K562 (cell line): Measurements from ENCODE around the gene SC5D. TPM values are rescaled to one million over a fixed set of nuclear protein-coding genes. Genes with fewer than 3 reads are reported as not detected.
A peak's percentile ranks its signal among the peaks of the same experiment; 100 is the strongest.

Source experiments
- ATAC-seq: fragments of 200-7000 bp; cut with Tn5 transposase; 3 replicates; pipeline ENCODE4 v1.9.1; 2020; ENCODE audit warnings: moderate library complexity
- BruUV-seq: library from RNA; stranded (reverse); fragments of 400-500 nt; replicated peaks from 2 replicates; lab custom pipeline; 2021; lab: Mats Ljungman, UMichigan
- CTCF ChIA-PET: fragments of 300-600 bp; formaldehyde crosslinking; extraction: SDS; loops from one replicate; lab custom pipeline; 2021; ENCODE audit warnings: low intra/inter-chr PET ratio; lab: Yijun Ruan, JAX
- POLR2A ChIA-PET: fragments of 300-600, 350-650 bp; sonication (Branson Sonifier 250); formaldehyde crosslinking; extraction: SDS; loops from one replicate; lab custom pipeline; 2021; ENCODE audit warnings: antibody characterized with exemption, inconsistent platforms; lab: Yijun Ruan, JAX
- DNase-seq, 4 experiments: peaks; one replicate each; pipeline versions ENCODE4 v3.0.0 to v3.0.0-alpha.2; 2011 to 2018; ENCODE audit warnings: low spot score in 3 of 4, mixed read lengths in 3 of 4; ENCODE audit errors: extremely low read depth in 1 of 4
- FAIRE-seq: peaks from 2 replicates; lab custom pipeline; 2011; peaks lifted over from hg19 to GRCh38; lab: Jason Lieb, UNC
- H2AFZ ChIP-seq: 2 replicates; pipeline ENCODE4 v1.6.0; 2011; ENCODE audit warnings: low read depth, low read length, control low read depth, inconsistent platforms
- H3K27ac ChIP-seq: fragments of 200-600 bp; 3 replicates; pipeline ENCODE4 v1.8.0; 2011; ENCODE audit warnings: low read depth, mild to moderate bottlenecking, control low read depth, inconsistent platforms, low read length, moderate library complexity, mixed read lengths; ENCODE audit errors: extremely low read depth
- H3K27me3 ChIP-seq, 2 experiments: fragments of 300-600 bp in 1 of 2; 2 replicates in 1 of 2; 3 replicates in 1 of 2; pipeline versions ENCODE4 v1.6.0 to v1.8.0; 2011; ENCODE audit warnings: inconsistent platforms in 2 of 2, low read length in 2 of 2, mild to moderate bottlenecking in 1 of 2, mixed read lengths in 1 of 2, moderate library complexity in 1 of 2; ENCODE audit not compliant: control insufficient read depth in 2 of 2, insufficient read depth in 2 of 2
- H3K36me3 ChIP-seq: fragments of 300-600 bp; 3 replicates; pipeline ENCODE4 v1.8.0; 2011; ENCODE audit warnings: mild to moderate bottlenecking, low read length, inconsistent platforms; ENCODE audit not compliant: control insufficient read depth, insufficient read depth
- H3K4me1 ChIP-seq, 2 experiments: fragments of 200-600 bp in 1 of 2; replicated peaks in 1 of 2; 2 replicates in 1 of 2; 3 replicates in 1 of 2; pipeline versions ENCODE4 v1.5.1 to v1.8.0; 2011; ENCODE audit warnings: inconsistent platforms in 2 of 2, low read length in 2 of 2, mild to moderate bottlenecking in 1 of 2, mixed read lengths in 1 of 2, moderate library complexity in 1 of 2; ENCODE audit not compliant: control insufficient read depth in 2 of 2, insufficient read depth in 2 of 2
- H3K4me2 ChIP-seq: 2 replicates; pipeline ENCODE4 v1.6.1; 2011; ENCODE audit warnings: low read length, control low read depth, inconsistent platforms, mixed read lengths; ENCODE audit not compliant: insufficient read depth
- H3K4me3 ChIP-seq: fragments of 200-600 bp; sonication (generic), shearing (Covaris generic); 2 replicates; pipeline ENCODE4 v1.5.1; 2016; ENCODE audit warnings: control low read depth, inconsistent platforms
- H3K79me2 ChIP-seq: fragments of 200-600 bp; 3 replicates; pipeline ENCODE4 v1.8.0; 2011; ENCODE audit warnings: low read length, inconsistent platforms; ENCODE audit not compliant: control insufficient read depth, insufficient read depth
- H3K9ac ChIP-seq, 2 experiments: 2 replicates each; pipeline versions ENCODE4 v1.6.0 to v1.6.1; 2011; ENCODE audit warnings: low read depth in 2 of 2, low read length in 2 of 2, control low read depth in 1 of 2, inconsistent platforms in 1 of 2, mild to moderate bottlenecking in 1 of 2, mixed read lengths in 1 of 2; ENCODE audit not compliant: insufficient read depth in 1 of 2
- H3K9me1 ChIP-seq: one replicate; pipeline ENCODE4 v1.6.0; 2011; ENCODE audit warnings: inconsistent platforms, mild to moderate bottlenecking, low read length, moderate library complexity; ENCODE audit not compliant: control insufficient read depth, insufficient read depth
- H3K9me3 ChIP-seq: replicated peaks from 2 replicates; pipeline ENCODE4 v1.5.1; 2011; ENCODE audit warnings: low read depth, low read length, inconsistent platforms; ENCODE audit not compliant: control insufficient read depth, insufficient read depth
- H4K20me1 ChIP-seq: replicated peaks from 2 replicates; pipeline ENCODE4 v1.6.1; 2011; ENCODE audit warnings: low read length, inconsistent platforms, mixed read lengths; ENCODE audit not compliant: control insufficient read depth, insufficient read depth
- ATF7 ChIP-seq: fragments of 450-650 bp; IDR thresholded peaks from 2 replicates; pipeline ENCODE4 v1.7.1; 2014; ENCODE audit warnings: mild to moderate bottlenecking, moderate library complexity
- BRF1 ChIP-seq: IDR thresholded peaks from 3 replicates; pipeline ENCODE4 v1.6.1; 2011; ENCODE audit warnings: borderline replicate concordance, mild to moderate bottlenecking; ENCODE audit not compliant: insufficient read length; ENCODE audit errors: extremely low read depth
- E2F3 ChIP-seq: fragments of 250-450 bp; sonication (Bioruptor Pico); IDR thresholded peaks from 2 replicates; pipeline ENCODE4 v1.4.0; 2020; ENCODE audit warnings: mild to moderate bottlenecking
- FOSL1 ChIP-seq: fragments of 200-800 bp; sonication (Bioruptor generic); conservative IDR thresholded peaks from 2 replicates; pipeline ENCODE4 v1.6.1; 2016; ENCODE audit warnings: missing genetic modification characterization, missing compliant biosample characterization
- GATAD2B ChIP-seq: fragments of 450-650 bp; IDR thresholded peaks from 2 replicates; pipeline ENCODE4 v1.6.1; 2017; ENCODE audit warnings: mild to moderate bottlenecking, borderline replicate concordance
- GMEB1 ChIP-seq: fragments of 250-450 bp; sonication (Bioruptor Pico); IDR thresholded peaks from 2 replicates; pipeline ENCODE4 v1.4.0; 2020; ENCODE audit warnings: mild to moderate bottlenecking
- NBN ChIP-seq: fragments of 450-650 bp; IDR thresholded peaks from 2 replicates; pipeline ENCODE4 v1.6.1; 2016; ENCODE audit warnings: low read depth, mild to moderate bottlenecking
- NFIX ChIP-seq: fragments of 250-450 bp; sonication (Bioruptor Pico); IDR thresholded peaks from 2 replicates; pipeline ENCODE4 v1.4.0; 2020; ENCODE audit warnings: low read depth, mild to moderate bottlenecking, moderate library complexity
- PHB2 ChIP-seq: fragments of 450-650 bp; IDR thresholded peaks from 2 replicates; pipeline ENCODE4 v1.6.1; 2017; ENCODE audit warnings: low read depth
- PHF20 ChIP-seq: fragments of 450-650 bp; IDR thresholded peaks from 2 replicates; pipeline ENCODE4 v1.6.1; 2018; ENCODE audit not compliant: partially characterized antibody
- PPARD ChIP-seq: fragments of 250-450 bp; sonication (Bioruptor Pico); IDR thresholded peaks from 2 replicates; pipeline ENCODE4 v1.8.0; 2022; ENCODE audit warnings: inconsistent platforms, mild to moderate bottlenecking, moderate library complexity
- RAD51 ChIP-seq: fragments of 450-650 bp; IDR thresholded peaks from 2 replicates; pipeline ENCODE4 v1.7.1; 2016; ENCODE audit warnings: low read depth, mild to moderate bottlenecking, borderline replicate concordance
- ZBTB8A ChIP-seq: fragments of 450-650 bp; IDR thresholded peaks from 2 replicates; pipeline ENCODE4 v1.6.1; 2018; ENCODE audit warnings: mild to moderate bottlenecking, moderate library complexity; ENCODE audit not compliant: partially characterized antibody
- ZNF12 ChIP-seq: sonication (generic); formaldehyde crosslinking; IDR thresholded peaks from 2 replicates; pipeline ENCODE4 v1.4.0; 2020; ENCODE audit warnings: mild to moderate bottlenecking, missing genetic modification reagents
- ZNF551 ChIP-seq: fragments of 250-450 bp; sonication (Bioruptor Pico); IDR thresholded peaks from 2 replicates; pipeline ENCODE4 v1.5.0; 2021; ENCODE audit warnings: mild to moderate bottlenecking, moderate library complexity
- ZNF586 ChIP-seq: fragments of 450-650 bp; formaldehyde crosslinking; conservative IDR thresholded peaks from 2 replicates; pipeline ENCODE4 v1.4.0; 2020; ENCODE audit warnings: mild to moderate bottlenecking, moderate library complexity
- WGBS: fragments of 100-300 bp; shearing (Covaris generic); methylation state at CpG from one replicate; pipeline ENCODE4 v1.1.6; 2016; ENCODE audit warnings: low coverage, mixed read lengths; ENCODE audit not compliant: insufficient coverage; ENCODE audit errors: missing lambda C conversion rate; 5-methylcytosine and 5-hydroxymethylcytosine counted together
- in situ Hi-C: fragments of 300-500 bp; cut with MboI; formaldehyde crosslinking; loops from 4 replicates; pipeline ENCODE4 v1.15.0; 2018; ENCODE audit warnings: inconsistent platforms, mixed read lengths
- intact Hi-C: fragments of 100-400 bp; cut with micrococcal nuclease; formaldehyde crosslinking; loops from 2 replicates; pipeline ENCODE4 v1.14.2; 2022
- polyA plus RNA-seq, 8 experiments: library from polyadenylated mRNA; depleted of rRNA in 4 of 8; stranded (reverse) in 5 of 8; unstranded in 3 of 8; fragments of >200 nt; fragmentation: Nextera tagmentation in 2 of 8; fragmentation: Illumina TruSeq in 1 of 8; extraction: Ambion mirVana in 2 of 8; extraction: Trizol in 1 of 8; gene quantifications; 2 replicates each; pipeline versions ENCODE4 v1.2.1 to v1.2.3, GENCODE V29; 2011 to 2014; ENCODE audit warnings: inconsistent platforms in 1 of 8, missing spikeins in 1 of 8
- total RNA-seq, 7 experiments: library from RNA; depleted of rRNA in 6 of 7; stranded (reverse); fragments of >200 nt in 6 of 7; fragmentation: Illumina TruSeq in 2 of 7; extraction: Trizol in 2 of 7; gene quantifications; 2 replicates each; pipeline versions ENCODE4 v1.2.1 to v1.2.3, GENCODE V29; 2011 to 2021; ENCODE audit warnings: low replicate concordance in 1 of 7
- TF ChIP-seq, protein P1 (sequence below): sonication (generic); formaldehyde crosslinking; IDR thresholded peaks from 2 replicates; pipeline ENCODE4 v1.8.1; 2023; ENCODE audit warnings: mild to moderate bottlenecking, missing genetic modification reagents, moderate library complexity
- TF ChIP-seq, protein P2 (sequence below): sonication (generic); formaldehyde crosslinking; IDR thresholded peaks from 2 replicates; pipeline ENCODE4 v1.8.1; 2022; ENCODE audit warnings: missing genetic modification reagents
- TF ChIP-seq, protein P3 (sequence below), 3 experiments: fragments of 200-800 bp in 1 of 3; sonication (Bioruptor generic) in 1 of 3; sonication (generic) in 1 of 3; formaldehyde crosslinking in 1 of 3; IDR thresholded peaks; 2 replicates each; pipeline versions ENCODE4 v1.6.1 to v1.8.0; 2016 to 2022; ENCODE audit warnings: mild to moderate bottlenecking in 2 of 3, missing compliant biosample characterization in 2 of 3, missing genetic modification characterization in 2 of 3, missing genetic modification reagents in 1 of 3

SC5D gene
- total and polyA plus RNA-seq, 9 of the 15 experiments (the other 6 are each of a cell fraction or from before 2014, with no cell fraction given) = 7.6 to 84.0 (median 17.4) TPM

DNA sequence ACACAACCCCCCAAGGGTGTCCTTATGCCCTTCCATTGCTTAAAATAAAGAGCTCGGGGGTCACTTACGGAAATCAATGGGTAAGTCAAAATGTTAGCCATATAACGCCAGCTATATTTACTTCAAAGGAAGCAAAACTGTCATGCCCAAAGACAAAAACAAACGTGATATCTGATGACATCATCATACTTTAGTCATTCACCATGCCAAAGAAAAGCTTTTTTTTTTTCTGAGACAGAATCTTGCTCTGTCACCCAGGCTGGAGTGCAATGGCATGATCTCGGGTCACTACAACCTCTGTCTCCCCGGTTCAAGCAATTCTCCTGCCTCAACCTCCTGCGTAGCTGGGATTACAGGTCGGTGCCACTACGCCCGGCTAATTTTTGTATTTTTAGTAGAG is 47.7 kb upstream of the SC5D start:
- no peak for FAIRE-seq
- Histone ChIP-seq H3K36me3 (no peaks in the 10 kb centered on the region), H3K27me3 (peaks cover 0 to 16% of the 10 kb centered on the region in 2 experiments; a peak in 1 of 5 replicates), H3K27ac (no peak overlapping the region), H3K4me3 (no peak overlapping the region), H3K9ac (no peak overlapping the region), H4K20me1 (no peaks in the 10 kb centered on the region), H3K79me2 (no peaks in the 10 kb centered on the region), H3K4me2 (no peak overlapping the region), H3K4me1 (peaks cover 0 to 9% of the 10 kb centered on the region in 2 experiments; a peak in 2 of 5 replicates), H2AFZ (no peak overlapping the region), H3K9me3 (no peaks in the 10 kb centered on the region), H3K9me1 (no peaks in the 10 kb centered on the region)
- no peak for ATAC-seq
- ChIA-PET POLR2A (interaction anchor here (0.6 kb wide), 1 partner anchor 343 kb away, joined by 3 read pairs; no protein-coding TSS in a partner anchor), CTCF (no interaction called here)
- no peak for DNase-seq
- intact Hi-C loops = no loop called here
- in situ Hi-C loops = loop anchor here (10.0 kb wide), 1 partner anchor 350 kb away; no protein-coding TSS in a partner anchor
- no TSS peak for BruUV-seq
- 12% methylated on average over 7 of the region's 10 CpGs for WGBS
- TF ChIP-seq, protein P1, sequence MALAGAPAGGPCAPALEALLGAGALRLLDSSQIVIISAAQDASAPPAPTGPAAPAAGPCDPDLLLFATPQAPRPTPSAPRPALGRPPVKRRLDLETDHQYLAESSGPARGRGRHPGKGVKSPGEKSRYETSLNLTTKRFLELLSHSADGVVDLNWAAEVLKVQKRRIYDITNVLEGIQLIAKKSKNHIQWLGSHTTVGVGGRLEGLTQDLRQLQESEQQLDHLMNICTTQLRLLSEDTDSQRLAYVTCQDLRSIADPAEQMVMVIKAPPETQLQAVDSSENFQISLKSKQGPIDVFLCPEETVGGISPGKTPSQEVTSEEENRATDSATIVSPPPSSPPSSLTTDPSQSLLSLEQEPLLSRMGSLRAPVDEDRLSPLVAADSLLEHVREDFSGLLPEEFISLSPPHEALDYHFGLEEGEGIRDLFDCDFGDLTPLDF (CRISPR knock-in tag) = no peak
- TF ChIP-seq FOSL1 (tag) (0 out of 2 replicates have a peak, but pooled peaks have one; percentile 13), ATF7 (peak; percentile 50; the same call in 1 of the 2 replicates), ZBTB8A (no peak), RAD51 (no peak), GMEB1 (CRISPR knock-in tag) (no peak), PHB2 (no peak), NFIX (CRISPR knock-in tag) (no peak), NBN (no peak), ZNF551 (CRISPR knock-in tag) (no peak), BRF1 (no peak), ZNF12 (CRISPR knock-in tag) (no peak), GATAD2B (no peak), PHF20 (no peak), PPARD (no peak), ZNF586 (CRISPR knock-in tag) (no peak), E2F3 (no peak)
- TF ChIP-seq, protein P2, sequence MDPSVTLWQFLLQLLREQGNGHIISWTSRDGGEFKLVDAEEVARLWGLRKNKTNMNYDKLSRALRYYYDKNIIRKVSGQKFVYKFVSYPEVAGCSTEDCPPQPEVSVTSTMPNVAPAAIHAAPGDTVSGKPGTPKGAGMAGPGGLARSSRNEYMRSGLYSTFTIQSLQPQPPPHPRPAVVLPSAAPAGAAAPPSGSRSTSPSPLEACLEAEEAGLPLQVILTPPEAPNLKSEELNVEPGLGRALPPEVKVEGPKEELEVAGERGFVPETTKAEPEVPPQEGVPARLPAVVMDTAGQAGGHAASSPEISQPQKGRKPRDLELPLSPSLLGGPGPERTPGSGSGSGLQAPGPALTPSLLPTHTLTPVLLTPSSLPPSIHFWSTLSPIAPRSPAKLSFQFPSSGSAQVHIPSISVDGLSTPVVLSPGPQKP = no peak
- TF ChIP-seq, protein P3, sequence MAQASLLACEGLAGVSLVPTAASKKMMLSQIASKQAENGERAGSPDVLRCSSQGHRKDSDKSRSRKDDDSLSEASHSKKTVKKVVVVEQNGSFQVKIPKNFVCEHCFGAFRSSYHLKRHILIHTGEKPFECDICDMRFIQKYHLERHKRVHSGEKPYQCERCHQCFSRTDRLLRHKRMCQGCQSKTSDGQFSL (CRISPR knock-in tag; IDR thresholded peaks at IDR 0.05) = no peak
- TF ChIP-seq, protein P3 (tag; IDR thresholded peaks at IDR 0.05) = no peak
